Liver (tissue), 9 donors: ENCODE measurements around the gene ATP6V1D. TPM values are rescaled to one million over a fixed set of nuclear protein-coding genes. Genes with fewer than 3 reads are reported as not detected.

ENCODE experiments used
- DNase-seq: peaks from one replicate; pipeline ENCODE4 v3.0.0-alpha.2; 2017; ENCODE audit warnings: low spot score
- H3K27ac ChIP-seq, 2 donors: one replicate each; pipeline ENCODE4 v1.7.0; 2013; ENCODE audit warnings: inconsistent platforms in 2 of 2, low read length in 2 of 2, control low read depth in 1 of 2, low read depth in 1 of 2, mild to moderate bottlenecking in 1 of 2
- H3K27me3 ChIP-seq, 4 donors: one replicate each; pipeline versions ENCODE4 v1.6.1 to v1.7.0; 2013; ENCODE audit warnings: low read length in 3 of 4, inconsistent platforms in 1 of 4, mild to moderate bottlenecking in 1 of 4, moderate library complexity in 1 of 4; ENCODE audit not compliant: control insufficient read depth in 4 of 4, insufficient read depth in 4 of 4
- H3K36me3 ChIP-seq, 4 donors: one replicate each; pipeline versions ENCODE4 v1.6.1 to v1.7.0; 2013; ENCODE audit warnings: low read length in 3 of 4, mild to moderate bottlenecking in 3 of 4, low read depth in 1 of 4, moderate library complexity in 1 of 4; ENCODE audit not compliant: control insufficient read depth in 4 of 4, insufficient read depth in 3 of 4
- H3K4me1 ChIP-seq, 4 donors: one replicate each; pipeline versions ENCODE4 v1.6.1 to v1.7.0; 2013; ENCODE audit warnings: low read length in 3 of 4, mild to moderate bottlenecking in 3 of 4, moderate library complexity in 1 of 4; ENCODE audit not compliant: control insufficient read depth in 4 of 4, insufficient read depth in 4 of 4
- H3K4me3 ChIP-seq, 3 donors: one replicate each; pipeline versions ENCODE4 v1.6.1 to v1.7.0; 2013; ENCODE audit warnings: low read length in 3 of 3, control low read depth in 1 of 3, low read depth in 1 of 3, mild to moderate bottlenecking in 1 of 3
- H3K9ac ChIP-seq, 2 donors: one replicate each; pipeline ENCODE4 v1.7.0; 2013; ENCODE audit warnings: low read length in 2 of 2, mild to moderate bottlenecking in 2 of 2, moderate library complexity in 2 of 2, control low read depth in 1 of 2, low read depth in 1 of 2
- H3K9me3 ChIP-seq, 4 donors: one replicate each; pipeline versions ENCODE4 v1.6.1 to v1.7.0; 2013; ENCODE audit warnings: low read length in 3 of 4; ENCODE audit not compliant: control insufficient read depth in 4 of 4
- EGR1 ChIP-seq, 2 donors: IDR thresholded peaks; 2 replicates each; pipeline ENCODE4 v1.6.1; 2016 to 2018; ENCODE audit warnings: antibody characterized with exemption in 2 of 2, low read depth in 2 of 2
- FOXA1 ChIP-seq: IDR thresholded peaks from 2 replicates; pipeline ENCODE4 v1.6.1; 2016; ENCODE audit warnings: antibody characterized with exemption
- FOXA2 ChIP-seq: IDR thresholded peaks from 2 replicates; pipeline ENCODE4 v1.6.1; 2016; ENCODE audit warnings: antibody characterized with exemption
- GABPA ChIP-seq, 2 donors: IDR thresholded peaks in 1 of 2; conservative IDR thresholded peaks in 1 of 2; 2 replicates each; pipeline ENCODE4 v1.6.1; 2016; ENCODE audit warnings: antibody characterized with exemption in 2 of 2, mild to moderate bottlenecking in 1 of 2, moderate library complexity in 1 of 2
- HNF4A ChIP-seq, 2 donors: conservative IDR thresholded peaks; 2 replicates each; pipeline ENCODE4 v1.6.1; 2016; ENCODE audit warnings: antibody characterized with exemption in 2 of 2, mild to moderate bottlenecking in 2 of 2
- HNF4G ChIP-seq: IDR thresholded peaks from 2 replicates; pipeline ENCODE4 v1.6.1; 2016; ENCODE audit warnings: antibody characterized with exemption
- JUND ChIP-seq, 2 donors: IDR thresholded peaks; 2 replicates each; pipeline ENCODE4 v1.6.1; 2016; ENCODE audit warnings: antibody characterized with exemption in 2 of 2
- NR2F2 ChIP-seq: IDR thresholded peaks from 2 replicates; pipeline ENCODE4 v1.6.1; 2016; ENCODE audit warnings: antibody characterized with exemption
- RAD21 ChIP-seq, 2 donors: IDR thresholded peaks; 2 replicates each; pipeline ENCODE4 v1.6.1; 2016; ENCODE audit warnings: antibody characterized with exemption in 2 of 2, mild to moderate bottlenecking in 2 of 2
- RXRA ChIP-seq, 2 donors: IDR thresholded peaks; 2 replicates each; pipeline ENCODE4 v1.6.1; 2017 to 2018; ENCODE audit warnings: antibody characterized with exemption in 2 of 2, mild to moderate bottlenecking in 1 of 2
- TAF1 ChIP-seq: conservative IDR thresholded peaks from 2 replicates; pipeline ENCODE4 v1.6.1; 2016; ENCODE audit warnings: antibody characterized with exemption, mild to moderate bottlenecking
- WGBS: extraction: QIAGEN DNeasy Blood & Tissue Kit; methylation state at CpG from one replicate; pipeline ENCODE4 v1.1.7; 2013; 5-methylcytosine and 5-hydroxymethylcytosine counted together
- polyA plus RNA-seq, 2 donors: library from polyadenylated mRNA; stranded (reverse) in 1 of 2; unstranded in 1 of 2; fragments of 200-250 nt in 1 of 2; fragments of >200 nt in 1 of 2; fragmentation: Nextera tagmentation in 1 of 2; extraction: Ambion mirVana in 1 of 2; gene quantifications; one replicate each; pipeline versions ENCODE4 v1.2.1 to v1.2.3, GENCODE V29; 2013 to 2015
- total RNA-seq, 2 donors: library from RNA; depleted of rRNA; stranded (reverse); fragments of >200 nt; gene quantifications; one replicate each; pipeline ENCODE4 v1.2.3, GENCODE V29; 2014
- TF ChIP-seq, protein P1 (sequence below): IDR thresholded peaks from 2 replicates; pipeline ENCODE4 v1.6.1; 2016; ENCODE audit warnings: antibody characterized with exemption
- TF ChIP-seq, protein P2 (sequence below): fragments of 150-350 bp; IDR thresholded peaks from 2 replicates; pipeline ENCODE4 v1.5.1; 2017; ENCODE audit warnings: improper control_type of control experiment, low read depth, low read length; ENCODE audit not compliant: missing input control
- TF ChIP-seq, protein P3 (sequence below): IDR thresholded peaks from 2 replicates; pipeline ENCODE4 v1.6.1; 2016; ENCODE audit warnings: antibody characterized with exemption, mild to moderate bottlenecking
- TF ChIP-seq, protein P4 (sequence below): IDR thresholded peaks from 2 replicates; pipeline ENCODE4 v1.6.1; 2016; ENCODE audit warnings: antibody characterized with exemption
- donor health status: healthy.
- donor health status: healthy.
- donor health status: healthy.
- donor health status: healthy.
- donor health status: healthy.

The ATP6V1D gene
- total and polyA plus RNA-seq, 4 donors = 22.6 to 53.2 (median 42.8) TPM

DNA sequence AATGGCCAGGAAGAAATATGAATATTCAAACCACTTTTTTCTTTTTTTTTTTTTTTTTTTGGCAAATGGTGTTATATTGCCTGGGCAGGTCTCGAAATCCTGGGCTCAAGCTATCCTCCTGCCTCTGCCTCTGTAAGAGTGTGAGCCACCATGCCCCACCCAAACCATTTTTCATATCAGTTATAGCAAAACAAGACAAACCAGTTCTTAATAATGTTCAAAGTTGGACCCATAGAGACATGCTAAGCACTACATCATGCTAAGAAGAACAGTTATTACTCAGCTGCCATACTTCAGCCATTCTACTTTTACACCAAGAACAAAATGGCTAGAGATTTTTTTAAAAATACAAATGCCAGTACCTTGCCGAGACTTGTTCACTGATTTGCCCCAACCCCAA lies 26.0 kb upstream of the ATP6V1D start:
- Histone ChIP-seq H3K9ac (no peak overlapping the region), H3K9me3 (no peaks in the 10 kb centered on the region), H3K27me3 (no peaks in the 10 kb centered on the region), H3K36me3 (peaks cover 0 to 51% (median 48%) of the 10 kb centered on the region in 4 donors), H3K4me3 (no peak overlapping the region), H3K27ac (no peak overlapping the region), H3K4me1 (peaks cover 2 to 10% (median 5%) of the 10 kb centered on the region in 4 donors)
- TF ChIP-seq FOXA1 = no peak
- no peak for TF ChIP-seq NR2F2
- no peak for TF ChIP-seq RXRA (IDR thresholded peaks at IDR 0.05)
- TF ChIP-seq, protein P1, sequence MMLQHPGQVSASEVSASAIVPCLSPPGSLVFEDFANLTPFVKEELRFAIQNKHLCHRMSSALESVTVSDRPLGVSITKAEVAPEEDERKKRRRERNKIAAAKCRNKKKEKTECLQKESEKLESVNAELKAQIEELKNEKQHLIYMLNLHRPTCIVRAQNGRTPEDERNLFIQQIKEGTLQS = no peak
- TF ChIP-seq JUND (IDR thresholded peaks at IDR 0.05) = no peak
- WGBS = 95% methylated on average over 2 of the region's 2 CpGs
- DNase-seq = no peak

DNA sequence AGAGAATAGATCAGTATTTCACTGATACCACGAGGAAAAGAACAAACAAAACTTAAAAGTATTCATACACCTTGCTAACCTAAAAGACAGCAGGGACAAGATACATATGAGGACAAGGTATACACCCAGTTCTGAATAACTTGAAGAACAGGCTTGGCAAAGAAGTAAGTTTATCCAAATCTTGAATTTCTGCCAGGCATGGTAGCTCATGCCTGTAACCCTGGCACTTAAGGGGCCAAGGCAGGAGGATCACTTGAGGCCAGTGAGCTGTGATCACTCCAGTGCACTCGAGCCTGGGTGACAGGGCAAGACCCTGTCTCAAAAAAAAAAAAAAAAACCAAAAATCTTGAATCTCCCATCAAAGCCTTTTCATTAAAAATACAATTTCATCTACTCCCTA lies 25.5 kb upstream of the ATP6V1D start:
- Histone ChIP-seq H3K4me3 (no peak overlapping the region), H3K27me3 (no peaks in the 10 kb centered on the region), H3K9ac (no peak overlapping the region), H3K27ac (no peak overlapping the region), H3K36me3 (peaks cover 0 to 56% (median 53%) of the 10 kb centered on the region in 4 donors), H3K9me3 (no peaks in the 10 kb centered on the region), H3K4me1 (peaks cover 2 to 8% (median 4%) of the 10 kb centered on the region in 4 donors)
- TF ChIP-seq FOXA2 (no peak), GABPA (IDR thresholded peaks at IDR 0.05 in 1 of 2, conservative IDR thresholded peaks at IDR 0.05 in 1 of 2) (no peak), HNF4G (no peak), EGR1 (IDR thresholded peaks at IDR 0.05; ENCODE audit: low read depth in 2 of 2) (no peak), FOXA1 (no peak), JUND (IDR thresholded peaks at IDR 0.05) (no peak), NR2F2 (no peak), TAF1 (no peak), RXRA (IDR thresholded peaks at IDR 0.05) (no peak), HNF4A (conservative IDR thresholded peaks at IDR 0.05) (no peak), RAD21 (IDR thresholded peaks at IDR 0.05) (no peak)
- TF ChIP-seq, protein P2, sequence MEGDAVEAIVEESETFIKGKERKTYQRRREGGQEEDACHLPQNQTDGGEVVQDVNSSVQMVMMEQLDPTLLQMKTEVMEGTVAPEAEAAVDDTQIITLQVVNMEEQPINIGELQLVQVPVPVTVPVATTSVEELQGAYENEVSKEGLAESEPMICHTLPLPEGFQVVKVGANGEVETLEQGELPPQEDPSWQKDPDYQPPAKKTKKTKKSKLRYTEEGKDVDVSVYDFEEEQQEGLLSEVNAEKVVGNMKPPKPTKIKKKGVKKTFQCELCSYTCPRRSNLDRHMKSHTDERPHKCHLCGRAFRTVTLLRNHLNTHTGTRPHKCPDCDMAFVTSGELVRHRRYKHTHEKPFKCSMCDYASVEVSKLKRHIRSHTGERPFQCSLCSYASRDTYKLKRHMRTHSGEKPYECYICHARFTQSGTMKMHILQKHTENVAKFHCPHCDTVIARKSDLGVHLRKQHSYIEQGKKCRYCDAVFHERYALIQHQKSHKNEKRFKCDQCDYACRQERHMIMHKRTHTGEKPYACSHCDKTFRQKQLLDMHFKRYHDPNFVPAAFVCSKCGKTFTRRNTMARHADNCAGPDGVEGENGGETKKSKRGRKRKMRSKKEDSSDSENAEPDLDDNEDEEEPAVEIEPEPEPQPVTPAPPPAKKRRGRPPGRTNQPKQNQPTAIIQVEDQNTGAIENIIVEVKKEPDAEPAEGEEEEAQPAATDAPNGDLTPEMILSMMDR = no peak
- TF ChIP-seq, protein P3, sequence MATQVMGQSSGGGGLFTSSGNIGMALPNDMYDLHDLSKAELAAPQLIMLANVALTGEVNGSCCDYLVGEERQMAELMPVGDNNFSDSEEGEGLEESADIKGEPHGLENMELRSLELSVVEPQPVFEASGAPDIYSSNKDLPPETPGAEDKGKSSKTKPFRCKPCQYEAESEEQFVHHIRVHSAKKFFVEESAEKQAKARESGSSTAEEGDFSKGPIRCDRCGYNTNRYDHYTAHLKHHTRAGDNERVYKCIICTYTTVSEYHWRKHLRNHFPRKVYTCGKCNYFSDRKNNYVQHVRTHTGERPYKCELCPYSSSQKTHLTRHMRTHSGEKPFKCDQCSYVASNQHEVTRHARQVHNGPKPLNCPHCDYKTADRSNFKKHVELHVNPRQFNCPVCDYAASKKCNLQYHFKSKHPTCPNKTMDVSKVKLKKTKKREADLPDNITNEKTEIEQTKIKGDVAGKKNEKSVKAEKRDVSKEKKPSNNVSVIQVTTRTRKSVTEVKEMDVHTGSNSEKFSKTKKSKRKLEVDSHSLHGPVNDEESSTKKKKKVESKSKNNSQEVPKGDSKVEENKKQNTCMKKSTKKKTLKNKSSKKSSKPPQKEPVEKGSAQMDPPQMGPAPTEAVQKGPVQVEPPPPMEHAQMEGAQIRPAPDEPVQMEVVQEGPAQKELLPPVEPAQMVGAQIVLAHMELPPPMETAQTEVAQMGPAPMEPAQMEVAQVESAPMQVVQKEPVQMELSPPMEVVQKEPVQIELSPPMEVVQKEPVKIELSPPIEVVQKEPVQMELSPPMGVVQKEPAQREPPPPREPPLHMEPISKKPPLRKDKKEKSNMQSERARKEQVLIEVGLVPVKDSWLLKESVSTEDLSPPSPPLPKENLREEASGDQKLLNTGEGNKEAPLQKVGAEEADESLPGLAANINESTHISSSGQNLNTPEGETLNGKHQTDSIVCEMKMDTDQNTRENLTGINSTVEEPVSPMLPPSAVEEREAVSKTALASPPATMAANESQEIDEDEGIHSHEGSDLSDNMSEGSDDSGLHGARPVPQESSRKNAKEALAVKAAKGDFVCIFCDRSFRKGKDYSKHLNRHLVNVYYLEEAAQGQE = no peak
- TF ChIP-seq, protein P4, sequence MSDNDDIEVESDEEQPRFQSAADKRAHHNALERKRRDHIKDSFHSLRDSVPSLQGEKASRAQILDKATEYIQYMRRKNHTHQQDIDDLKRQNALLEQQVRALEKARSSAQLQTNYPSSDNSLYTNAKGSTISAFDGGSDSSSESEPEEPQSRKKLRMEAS = no peak
- DNase-seq = no peak
- WGBS = 82% methylated on average over 2 of the region's 2 CpGs
